H1 (cell line): Measurements from ENCODE around the gene SPATS2. TPM values are rescaled to one million over a fixed set of nuclear protein-coding genes. Genes with fewer than 3 reads are reported as not detected.

Source experiments
- CTCF ChIA-PET: fragments of 300-600 bp; sonication (Branson Sonifier 250); formaldehyde crosslinking; loops from one replicate; lab custom pipeline; 2021; ENCODE audit not compliant: partially characterized antibody; lab: Charles Lee
- POLR2A ChIA-PET: fragments of 300-600 bp; sonication (Branson Sonifier 250); formaldehyde crosslinking; loops from one replicate; lab custom pipeline; 2021; ENCODE audit warnings: inconsistent platforms; ENCODE audit not compliant: partially characterized antibody; lab: Charles Lee
- DNase-seq, 2 experiments: peaks; one replicate each; pipeline versions ENCODE4 v3.0.0 to v3.0.0-alpha.2; 2010 to 2022; ENCODE audit warnings: low spot score in 2 of 2, low read depth in 1 of 2, mixed read lengths in 1 of 2
- FAIRE-seq: peaks from 2 replicates; lab custom pipeline; 2011; peaks lifted over from hg19 to GRCh38; lab: Jason Lieb, UNC
- H2AFZ ChIP-seq: 2 replicates; pipeline ENCODE4 v1.8.1; 2012; ENCODE audit warnings: low read length, inconsistent platforms
- H2AK5ac ChIP-seq: 2 replicates; pipeline ENCODE4 v1.6.1; 2013; ENCODE audit warnings: low read depth, low read length
- H2BK120ac ChIP-seq: replicated peaks from 2 replicates; pipeline ENCODE3; 2013; ENCODE audit warnings: low read depth, low read length, inconsistent platforms
- H2BK12ac ChIP-seq: 2 replicates; pipeline ENCODE4 v1.6.1; 2013; ENCODE audit warnings: low read depth, low read length
- H2BK15ac ChIP-seq: 2 replicates; pipeline ENCODE4 v1.6.1; 2013; ENCODE audit warnings: low read length
- H2BK20ac ChIP-seq: 2 replicates; pipeline ENCODE4 v1.6.1; 2013; ENCODE audit warnings: low read length
- H2BK5ac ChIP-seq: 2 replicates; pipeline ENCODE4 v1.6.1; 2013; ENCODE audit warnings: low read depth, low read length
- H3K14ac ChIP-seq: 2 replicates; pipeline ENCODE4 v1.6.1; 2013; ENCODE audit warnings: inconsistent platforms; ENCODE audit not compliant: insufficient read length
- H3K18ac ChIP-seq: 2 replicates; pipeline ENCODE4 v1.6.1; 2013; ENCODE audit warnings: low read length; ENCODE audit errors: extremely low read depth
- H3K23ac ChIP-seq: 2 replicates; pipeline ENCODE4 v1.6.1; 2013; ENCODE audit warnings: inconsistent platforms; ENCODE audit not compliant: insufficient read length
- H3K23me2 ChIP-seq: 2 replicates; pipeline ENCODE4 v1.6.1; 2013; ENCODE audit warnings: low read depth, low read length
- H3K27ac ChIP-seq: 2 replicates; pipeline ENCODE4 v1.6.1; 2011; ENCODE audit warnings: low read depth, low read length, inconsistent platforms
- H3K27me3 ChIP-seq, 4 experiments: replicated peaks in 1 of 4; 1 replicate in 1 of 4; 2 replicates in 3 of 4; pipeline versions ENCODE4 v1.6.1 to v1.8.1; 2011 to 2013; ENCODE audit warnings: low read length in 3 of 4, mild to moderate bottlenecking in 3 of 4, inconsistent platforms in 2 of 4, mixed read lengths in 2 of 4, moderate library complexity in 1 of 4; ENCODE audit not compliant: control insufficient read depth in 3 of 4, insufficient read depth in 3 of 4; ENCODE audit errors: extremely low read depth in 1 of 4
- H3K36me3 ChIP-seq, 4 experiments: 2 replicates each; pipeline versions ENCODE4 v1.6.1 to v1.8.1; 2011 to 2013; ENCODE audit warnings: mild to moderate bottlenecking in 4 of 4, low read length in 3 of 4, moderate library complexity in 2 of 4, control low read depth in 1 of 4, inconsistent platforms in 1 of 4; ENCODE audit not compliant: insufficient read depth in 4 of 4, control insufficient read depth in 2 of 4
- H3K4ac ChIP-seq: replicated peaks from 2 replicates; pipeline ENCODE3; 2013; ENCODE audit warnings: low read length, low read depth, mixed read lengths, inconsistent platforms; ENCODE audit not compliant: insufficient read length
- H3K4me1 ChIP-seq, 4 experiments: replicated peaks in 1 of 4; 1 replicate in 1 of 4; 2 replicates in 3 of 4; pipeline versions ENCODE4 v1.6.1 to v1.8.1; 2011 to 2013; ENCODE audit warnings: low read length in 3 of 4, inconsistent platforms in 2 of 4, mixed read lengths in 1 of 4; ENCODE audit not compliant: insufficient read depth in 4 of 4, control insufficient read depth in 3 of 4
- H3K4me2 ChIP-seq, 2 experiments: 2 replicates each; pipeline versions ENCODE4 v1.6.1 to v1.8.1; 2011 to 2013; ENCODE audit warnings: low read depth in 2 of 2, low read length in 2 of 2, control low read depth in 1 of 2, inconsistent platforms in 1 of 2, mild to moderate bottlenecking in 1 of 2; ENCODE audit not compliant: insufficient read depth in 1 of 2
- H3K4me3 ChIP-seq, 4 experiments: fragments of 200-600, 300-600 bp in 1 of 4; sonication (generic), shearing (Covaris generic), sonication (Bioruptor Twin) in 1 of 4; 2 replicates each; pipeline versions ENCODE4 v1.5.1 to v1.8.1; 2011 to 2016; ENCODE audit warnings: low read length in 4 of 4, low read depth in 3 of 4, control low read depth in 2 of 4, inconsistent platforms in 2 of 4, mild to moderate bottlenecking in 2 of 4, mixed read lengths in 1 of 4, moderate library complexity in 1 of 4; ENCODE audit not compliant: insufficient read depth in 2 of 4; ENCODE audit errors: extremely low read depth in 1 of 4
- H3K56ac ChIP-seq: replicated peaks from 2 replicates; pipeline ENCODE3; 2013; ENCODE audit warnings: low read depth, mild to moderate bottlenecking, mixed read lengths, low read length, inconsistent platforms; ENCODE audit not compliant: insufficient read length
- H3K79me1 ChIP-seq: 2 replicates; pipeline ENCODE4 v1.6.1; 2013; ENCODE audit warnings: low read depth, low read length, control low read depth
- H3K79me2 ChIP-seq, 2 experiments: 2 replicates each; pipeline versions ENCODE4 v1.6.1 to v1.8.1; 2012 to 2013; ENCODE audit warnings: low read length in 2 of 2, mild to moderate bottlenecking in 2 of 2, inconsistent platforms in 1 of 2; ENCODE audit not compliant: insufficient read depth in 2 of 2, control insufficient read depth in 1 of 2
- H3K9ac ChIP-seq, 4 experiments: replicated peaks in 1 of 4; 1 replicate in 1 of 4; 2 replicates in 3 of 4; pipeline versions ENCODE4 v1.6.1 to v1.8.1; 2011 to 2013; ENCODE audit warnings: low read depth in 3 of 4, low read length in 3 of 4, control low read depth in 2 of 4, mild to moderate bottlenecking in 2 of 4, moderate library complexity in 2 of 4, inconsistent platforms in 1 of 4; ENCODE audit errors: extremely low read depth in 1 of 4
- H3K9me3 ChIP-seq, 2 experiments: 2 replicates each; pipeline versions ENCODE4 v1.6.1 to v1.8.1; 2012 to 2013; ENCODE audit warnings: mild to moderate bottlenecking in 2 of 2, moderate library complexity in 2 of 2, control low read depth in 1 of 2, inconsistent platforms in 1 of 2, low read depth in 1 of 2, low read length in 1 of 2, mixed read lengths in 1 of 2; ENCODE audit not compliant: insufficient read depth in 2 of 2
- H4K20me1 ChIP-seq, 2 experiments: replicated peaks in 1 of 2; 2 replicates each; pipeline versions ENCODE3 to v1.8.1; 2011 to 2013; ENCODE audit warnings: inconsistent platforms in 2 of 2, low read length in 2 of 2, mild to moderate bottlenecking in 1 of 2; ENCODE audit not compliant: insufficient read depth in 2 of 2, control insufficient read depth in 1 of 2
- H4K5ac ChIP-seq: 2 replicates; pipeline ENCODE4 v1.6.1; 2013; ENCODE audit warnings: low read length, low read depth, mixed read lengths, inconsistent platforms; ENCODE audit not compliant: insufficient read length
- H4K8ac ChIP-seq: 2 replicates; pipeline ENCODE4 v1.8.0; 2013; ENCODE audit warnings: mild to moderate bottlenecking, moderate library complexity, low read length, inconsistent platforms; ENCODE audit not compliant: insufficient read depth; ENCODE audit errors: extremely low read depth
- H4K91ac ChIP-seq: replicated peaks from 2 replicates; pipeline ENCODE3; 2013; ENCODE audit warnings: low read length, mixed read lengths, inconsistent platforms; ENCODE audit not compliant: insufficient read length
- CHD2 ChIP-seq: IDR thresholded peaks from 2 replicates; pipeline ENCODE4 v1.6.1; 2012; ENCODE audit warnings: low read length, improper control_type of control experiment
- MAFK ChIP-seq: IDR thresholded peaks from 2 replicates; pipeline ENCODE4 v1.6.1; 2012; ENCODE audit warnings: low read depth, mild to moderate bottlenecking, improper control_type of control experiment, low read length
- WGBS, 2 experiments: shearing (Covaris generic) in 1 of 2; methylation state at CpG; one replicate each; pipeline versions ENCODE4 v1.1.6 to v1.1.7; 2013 to 2015; ENCODE audit warnings: low lambda C conversion rate in 2 of 2, mixed read lengths in 2 of 2, inconsistent platforms in 1 of 2, low coverage in 1 of 2, missing lambda C conversion rate in 1 of 2; ENCODE audit not compliant: insufficient replicate concordance in 2 of 2, insufficient coverage in 1 of 2, insufficient read length in 1 of 2; ENCODE audit errors: extremely low coverage in 1 of 2, missing lambda C conversion rate in 1 of 2; 5-methylcytosine and 5-hydroxymethylcytosine counted together
- polyA plus RNA-seq, 7 experiments: library from polyadenylated mRNA; depleted of rRNA in 3 of 7; stranded (reverse) in 5 of 7; unstranded in 2 of 7; fragments of >200 nt in 5 of 7; fragments of 200-250 nt in 2 of 7; gene quantifications; 1 replicate in 5 of 7; 2 replicates in 1 of 7; 4 replicates in 1 of 7; pipeline versions ENCODE4 v1.2.1 to v1.2.3, GENCODE V29; 2011 to 2013; ENCODE audit warnings: missing spikeins in 2 of 7, mixed read lengths in 2 of 7
- total RNA-seq: library from RNA; stranded (reverse); fragmentation: NEBNext Ultra II Directional; extraction: Animal tissue kit (Norgen Biotek cat#: 25700); gene quantifications from 2 replicates; pipeline ENCODE4 v1.2.1, GENCODE V29; 2021

Gene SPATS2
- total and polyA plus RNA-seq, 2 of the 8 experiments (the other 6 are each of a cell fraction or from before 2014, with no cell fraction given) = 19.2 to 24.5 TPM

DNA sequence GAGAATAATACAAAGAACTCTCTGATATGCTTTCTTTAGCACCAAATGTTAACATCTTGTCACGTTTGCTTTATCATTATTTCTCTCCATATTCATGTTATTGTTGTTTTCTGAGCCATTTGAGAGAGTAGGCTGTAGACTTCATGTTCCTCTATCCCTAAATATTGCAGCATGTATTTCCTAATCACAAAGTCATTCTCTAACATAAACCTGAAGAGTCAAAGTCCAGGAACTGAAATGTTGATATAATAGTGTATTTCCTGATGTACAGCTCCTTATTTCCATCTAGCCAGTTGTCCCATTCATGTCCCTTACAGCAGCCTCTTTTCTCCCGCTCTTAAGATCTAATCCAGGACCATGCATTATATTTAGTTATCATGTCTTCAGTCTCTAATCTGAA is 72.8 kb downstream of the SPATS2 start:
- Histone ChIP-seq H3K4me2 (no peak overlapping the region), H3K23ac (no peak overlapping the region), H2BK120ac (no peak overlapping the region), H4K91ac (no peak overlapping the region), H3K56ac (no peak overlapping the region), H4K8ac (no peak overlapping the region), H3K9ac (no peak overlapping the region), H3K18ac (no peak overlapping the region), H3K14ac (no peak overlapping the region), H3K79me2 (no peaks in the 10 kb centered on the region), H4K5ac (no peak overlapping the region), H3K36me3 (no peaks in the 10 kb centered on the region), H2AFZ (no peak overlapping the region), H2BK15ac (no peak overlapping the region), H3K4me3 (no peak overlapping the region), H3K4ac (no peak overlapping the region), H3K4me1 (no peaks in the 10 kb centered on the region), H3K79me1 (peaks cover 2% of the 10 kb centered on the region; the same call in 1 of the 2 replicates), H3K27ac (no peak overlapping the region), H3K23me2 (no peaks in the 10 kb centered on the region), H4K20me1 (no peaks in the 10 kb centered on the region), H2AK5ac (no peak overlapping the region), H2BK12ac (no peak overlapping the region), H3K27me3 (peaks cover 0 to 1% (median 0%) of the 10 kb centered on the region in 4 experiments; a peak in 1 of 7 replicates), H3K9me3 (peaks cover 0 to 8% of the 10 kb centered on the region in 2 experiments; a peak in 2 of 4 replicates), H2BK20ac (no peak overlapping the region), H2BK5ac (no peak overlapping the region)
- POLR2A ChIA-PET = interaction anchor here (0.7 kb wide), 1 partner anchor 403 kb away, joined by 4 read pairs; no protein-coding TSS in a partner anchor
- DNase-seq (no peak), FAIRE-seq (no peak)
- WGBS, 2 experiments = 90% methylated on average over 2 of the region's 2 CpGs; no CpG with 5 or more reads in 1 of the 2 experiments
- CTCF ChIA-PET = interaction anchor here (0.6 kb wide), 1 partner anchor 804 kb away, joined by 3 read pairs; no protein-coding TSS in a partner anchor
- TF ChIP-seq MAFK = no peak
- TF ChIP-seq CHD2 = no peak
